H1 (cell line): Measurements from ENCODE around the gene SNX6. TPM values are rescaled to one million over a fixed set of nuclear protein-coding genes. Genes with fewer than 3 reads are reported as not detected.

Source experiments
- CTCF ChIA-PET: fragments of 300-600 bp; sonication (Branson Sonifier 250); formaldehyde crosslinking; loops from one replicate; lab custom pipeline; 2021; ENCODE audit not compliant: partially characterized antibody; lab: Charles Lee
- POLR2A ChIA-PET: fragments of 300-600 bp; sonication (Branson Sonifier 250); formaldehyde crosslinking; loops from one replicate; lab custom pipeline; 2021; ENCODE audit warnings: inconsistent platforms; ENCODE audit not compliant: partially characterized antibody; lab: Charles Lee
- DNase-seq, 2 experiments: peaks; one replicate each; pipeline versions ENCODE4 v3.0.0 to v3.0.0-alpha.2; 2010 to 2022; ENCODE audit warnings: low spot score in 2 of 2, low read depth in 1 of 2, mixed read lengths in 1 of 2
- FAIRE-seq: peaks from 2 replicates; lab custom pipeline; 2011; peaks lifted over from hg19 to GRCh38; lab: Jason Lieb, UNC
- H2AFZ ChIP-seq: 2 replicates; pipeline ENCODE4 v1.8.1; 2012; ENCODE audit warnings: low read length, inconsistent platforms
- H2AK5ac ChIP-seq: 2 replicates; pipeline ENCODE4 v1.6.1; 2013; ENCODE audit warnings: low read depth, low read length
- H2BK120ac ChIP-seq: replicated peaks from 2 replicates; pipeline ENCODE3; 2013; ENCODE audit warnings: low read depth, low read length, inconsistent platforms
- H2BK12ac ChIP-seq: 2 replicates; pipeline ENCODE4 v1.6.1; 2013; ENCODE audit warnings: low read depth, low read length
- H2BK15ac ChIP-seq: 2 replicates; pipeline ENCODE4 v1.6.1; 2013; ENCODE audit warnings: low read length
- H2BK20ac ChIP-seq: 2 replicates; pipeline ENCODE4 v1.6.1; 2013; ENCODE audit warnings: low read length
- H2BK5ac ChIP-seq: 2 replicates; pipeline ENCODE4 v1.6.1; 2013; ENCODE audit warnings: low read depth, low read length
- H3K14ac ChIP-seq: 2 replicates; pipeline ENCODE4 v1.6.1; 2013; ENCODE audit warnings: inconsistent platforms; ENCODE audit not compliant: insufficient read length
- H3K18ac ChIP-seq: 2 replicates; pipeline ENCODE4 v1.6.1; 2013; ENCODE audit warnings: low read length; ENCODE audit errors: extremely low read depth
- H3K23ac ChIP-seq: 2 replicates; pipeline ENCODE4 v1.6.1; 2013; ENCODE audit warnings: inconsistent platforms; ENCODE audit not compliant: insufficient read length
- H3K23me2 ChIP-seq: 2 replicates; pipeline ENCODE4 v1.6.1; 2013; ENCODE audit warnings: low read depth, low read length
- H3K27ac ChIP-seq: 2 replicates; pipeline ENCODE4 v1.6.1; 2011; ENCODE audit warnings: low read depth, low read length, inconsistent platforms
- H3K27me3 ChIP-seq, 4 experiments: replicated peaks in 1 of 4; 1 replicate in 1 of 4; 2 replicates in 3 of 4; pipeline versions ENCODE4 v1.6.1 to v1.8.1; 2011 to 2013; ENCODE audit warnings: low read length in 3 of 4, mild to moderate bottlenecking in 3 of 4, inconsistent platforms in 2 of 4, mixed read lengths in 2 of 4, moderate library complexity in 1 of 4; ENCODE audit not compliant: control insufficient read depth in 3 of 4, insufficient read depth in 3 of 4; ENCODE audit errors: extremely low read depth in 1 of 4
- H3K36me3 ChIP-seq, 4 experiments: 2 replicates each; pipeline versions ENCODE4 v1.6.1 to v1.8.1; 2011 to 2013; ENCODE audit warnings: mild to moderate bottlenecking in 4 of 4, low read length in 3 of 4, moderate library complexity in 2 of 4, control low read depth in 1 of 4, inconsistent platforms in 1 of 4; ENCODE audit not compliant: insufficient read depth in 4 of 4, control insufficient read depth in 2 of 4
- H3K4ac ChIP-seq: replicated peaks from 2 replicates; pipeline ENCODE3; 2013; ENCODE audit warnings: low read length, low read depth, mixed read lengths, inconsistent platforms; ENCODE audit not compliant: insufficient read length
- H3K4me1 ChIP-seq, 4 experiments: replicated peaks in 1 of 4; 1 replicate in 1 of 4; 2 replicates in 3 of 4; pipeline versions ENCODE4 v1.6.1 to v1.8.1; 2011 to 2013; ENCODE audit warnings: low read length in 3 of 4, inconsistent platforms in 2 of 4, mixed read lengths in 1 of 4; ENCODE audit not compliant: insufficient read depth in 4 of 4, control insufficient read depth in 3 of 4
- H3K4me2 ChIP-seq, 2 experiments: 2 replicates each; pipeline versions ENCODE4 v1.6.1 to v1.8.1; 2011 to 2013; ENCODE audit warnings: low read depth in 2 of 2, low read length in 2 of 2, control low read depth in 1 of 2, inconsistent platforms in 1 of 2, mild to moderate bottlenecking in 1 of 2; ENCODE audit not compliant: insufficient read depth in 1 of 2
- H3K4me3 ChIP-seq, 4 experiments: fragments of 200-600, 300-600 bp in 1 of 4; sonication (generic), shearing (Covaris generic), sonication (Bioruptor Twin) in 1 of 4; 2 replicates each; pipeline versions ENCODE4 v1.5.1 to v1.8.1; 2011 to 2016; ENCODE audit warnings: low read length in 4 of 4, low read depth in 3 of 4, control low read depth in 2 of 4, inconsistent platforms in 2 of 4, mild to moderate bottlenecking in 2 of 4, mixed read lengths in 1 of 4, moderate library complexity in 1 of 4; ENCODE audit not compliant: insufficient read depth in 2 of 4; ENCODE audit errors: extremely low read depth in 1 of 4
- H3K56ac ChIP-seq: replicated peaks from 2 replicates; pipeline ENCODE3; 2013; ENCODE audit warnings: low read depth, mild to moderate bottlenecking, mixed read lengths, low read length, inconsistent platforms; ENCODE audit not compliant: insufficient read length
- H3K79me1 ChIP-seq: 2 replicates; pipeline ENCODE4 v1.6.1; 2013; ENCODE audit warnings: low read depth, low read length, control low read depth
- H3K79me2 ChIP-seq, 2 experiments: 2 replicates each; pipeline versions ENCODE4 v1.6.1 to v1.8.1; 2012 to 2013; ENCODE audit warnings: low read length in 2 of 2, mild to moderate bottlenecking in 2 of 2, inconsistent platforms in 1 of 2; ENCODE audit not compliant: insufficient read depth in 2 of 2, control insufficient read depth in 1 of 2
- H3K9ac ChIP-seq, 4 experiments: replicated peaks in 1 of 4; 1 replicate in 1 of 4; 2 replicates in 3 of 4; pipeline versions ENCODE4 v1.6.1 to v1.8.1; 2011 to 2013; ENCODE audit warnings: low read depth in 3 of 4, low read length in 3 of 4, control low read depth in 2 of 4, mild to moderate bottlenecking in 2 of 4, moderate library complexity in 2 of 4, inconsistent platforms in 1 of 4; ENCODE audit errors: extremely low read depth in 1 of 4
- H3K9me3 ChIP-seq, 2 experiments: 2 replicates each; pipeline versions ENCODE4 v1.6.1 to v1.8.1; 2012 to 2013; ENCODE audit warnings: mild to moderate bottlenecking in 2 of 2, moderate library complexity in 2 of 2, control low read depth in 1 of 2, inconsistent platforms in 1 of 2, low read depth in 1 of 2, low read length in 1 of 2, mixed read lengths in 1 of 2; ENCODE audit not compliant: insufficient read depth in 2 of 2
- H4K20me1 ChIP-seq, 2 experiments: replicated peaks in 1 of 2; 2 replicates each; pipeline versions ENCODE3 to v1.8.1; 2011 to 2013; ENCODE audit warnings: inconsistent platforms in 2 of 2, low read length in 2 of 2, mild to moderate bottlenecking in 1 of 2; ENCODE audit not compliant: insufficient read depth in 2 of 2, control insufficient read depth in 1 of 2
- H4K5ac ChIP-seq: 2 replicates; pipeline ENCODE4 v1.6.1; 2013; ENCODE audit warnings: low read length, low read depth, mixed read lengths, inconsistent platforms; ENCODE audit not compliant: insufficient read length
- H4K8ac ChIP-seq: 2 replicates; pipeline ENCODE4 v1.8.0; 2013; ENCODE audit warnings: mild to moderate bottlenecking, moderate library complexity, low read length, inconsistent platforms; ENCODE audit not compliant: insufficient read depth; ENCODE audit errors: extremely low read depth
- H4K91ac ChIP-seq: replicated peaks from 2 replicates; pipeline ENCODE3; 2013; ENCODE audit warnings: low read length, mixed read lengths, inconsistent platforms; ENCODE audit not compliant: insufficient read length
- EZH2 ChIP-seq: fragments of 200-600 bp; sonication (generic); IDR thresholded peaks from 2 replicates; pipeline ENCODE4 v1.7.1; 2012; ENCODE audit warnings: low read depth, mild to moderate bottlenecking, moderate library complexity, low read length, inconsistent platforms; ENCODE audit not compliant: severe bottlenecking
- GABPA ChIP-seq: IDR thresholded peaks from 2 replicates; pipeline ENCODE4 v1.6.1; 2011; ENCODE audit warnings: mild to moderate bottlenecking, low read length, moderate library complexity, borderline replicate concordance; ENCODE audit not compliant: insufficient read depth
- GTF2F1 ChIP-seq: IDR thresholded peaks from 2 replicates; pipeline ENCODE4 v1.6.1; 2012; ENCODE audit warnings: low read depth, low read length, improper control_type of control experiment, borderline replicate concordance
- JUND ChIP-seq: IDR thresholded peaks from 2 replicates; pipeline ENCODE4 v1.6.1; 2011; ENCODE audit warnings: mild to moderate bottlenecking, improper control_type of control experiment, low read length
- POU5F1 ChIP-seq: IDR thresholded peaks from 2 replicates; pipeline ENCODE4 v1.6.1; 2011; ENCODE audit warnings: low read depth, mild to moderate bottlenecking, low read length, moderate library complexity
- SAP30 ChIP-seq: fragments of 300-600 bp; sonication (generic); IDR thresholded peaks from 2 replicates; pipeline ENCODE4 v1.7.1; 2012; ENCODE audit warnings: low read length, moderate library complexity, mild to moderate bottlenecking, inconsistent platforms; ENCODE audit not compliant: insufficient read depth, insufficient replicate concordance
- SIX5 ChIP-seq: IDR thresholded peaks from 2 replicates; pipeline ENCODE4 v1.6.1; 2011; ENCODE audit warnings: mild to moderate bottlenecking, low read depth, low read length
- SP2 ChIP-seq: IDR thresholded peaks from 2 replicates; pipeline ENCODE4 v1.6.1; 2012; ENCODE audit warnings: mild to moderate bottlenecking, low read length, inconsistent platforms
- TAF1 ChIP-seq: IDR thresholded peaks from 2 replicates; pipeline ENCODE4 v1.6.1; 2011; ENCODE audit warnings: mild to moderate bottlenecking, low read depth, low read length
- TBP ChIP-seq: IDR thresholded peaks from 2 replicates; pipeline ENCODE4 v1.6.1; 2011; ENCODE audit warnings: low read depth, low read length, improper control_type of control experiment
- TEAD4 ChIP-seq: IDR thresholded peaks from 2 replicates; pipeline ENCODE4 v1.6.1; 2012; ENCODE audit warnings: low read depth, low read length, inconsistent platforms, mixed read lengths
- WGBS, 2 experiments: shearing (Covaris generic) in 1 of 2; methylation state at CpG; one replicate each; pipeline versions ENCODE4 v1.1.6 to v1.1.7; 2013 to 2015; ENCODE audit warnings: low lambda C conversion rate in 2 of 2, mixed read lengths in 2 of 2, inconsistent platforms in 1 of 2, low coverage in 1 of 2, missing lambda C conversion rate in 1 of 2; ENCODE audit not compliant: insufficient replicate concordance in 2 of 2, insufficient coverage in 1 of 2, insufficient read length in 1 of 2; ENCODE audit errors: extremely low coverage in 1 of 2, missing lambda C conversion rate in 1 of 2; 5-methylcytosine and 5-hydroxymethylcytosine counted together
- polyA plus RNA-seq, 7 experiments: library from polyadenylated mRNA; depleted of rRNA in 3 of 7; stranded (reverse) in 5 of 7; unstranded in 2 of 7; fragments of >200 nt in 5 of 7; fragments of 200-250 nt in 2 of 7; gene quantifications; 1 replicate in 5 of 7; 2 replicates in 1 of 7; 4 replicates in 1 of 7; pipeline versions ENCODE4 v1.2.1 to v1.2.3, GENCODE V29; 2011 to 2013; ENCODE audit warnings: missing spikeins in 2 of 7, mixed read lengths in 2 of 7
- total RNA-seq: library from RNA; stranded (reverse); fragmentation: NEBNext Ultra II Directional; extraction: Animal tissue kit (Norgen Biotek cat#: 25700); gene quantifications from 2 replicates; pipeline ENCODE4 v1.2.1, GENCODE V29; 2021
- TF ChIP-seq, protein P1 (sequence below), 3 experiments: IDR thresholded peaks; 1 replicate in 2 of 3; 2 replicates in 1 of 3; pipeline versions ENCODE4 v1.5.1 to v1.6.1; 2011; ENCODE audit warnings: low read length in 3 of 3, mild to moderate bottlenecking in 3 of 3, inconsistent platforms in 2 of 3, low read depth in 1 of 3, moderate library complexity in 1 of 3; ENCODE audit not compliant: insufficient read depth in 1 of 3; ENCODE audit errors: control extremely low read depth in 1 of 3

The SNX6 gene
- total and polyA plus RNA-seq, 2 of the 8 experiments (the other 6 are each of a cell fraction or from before 2014, with no cell fraction given) = 53.4 to 71.1 TPM

- no peak for FAIRE-seq
- Histone ChIP-seq H3K79me1 (0 out of 2 replicates have a peak, but pooled peaks cover 2% of the 10 kb centered on the region), H2BK5ac (no peak overlapping the region), H3K36me3 (peaks cover 12 to 68% (median 48%) of the 10 kb centered on the region in 4 experiments), H4K91ac (no peak overlapping the region), H3K27me3 (no peaks in the 10 kb centered on the region), H4K5ac (no peak overlapping the region), H3K23me2 (no peaks in the 10 kb centered on the region), H4K8ac (no peak overlapping the region), H3K4me1 (no peaks in the 10 kb centered on the region), H3K23ac (no peak overlapping the region), H3K4me2 (no peak overlapping the region), H2BK120ac (no peak overlapping the region), H3K14ac (no peak overlapping the region), H3K56ac (no peak overlapping the region), H2AFZ (no peak overlapping the region), H2BK15ac (no peak overlapping the region), H3K9me3 (no peaks in the 10 kb centered on the region), H3K4ac (no peak overlapping the region), H3K79me2 (no peaks in the 10 kb centered on the region), H2AK5ac (no peak overlapping the region), H2BK12ac (no peak overlapping the region), H3K4me3 (no peak overlapping the region), H4K20me1 (peaks cover 0 to 1% of the 10 kb centered on the region in 2 experiments), H3K18ac (no peak overlapping the region), H3K27ac (no peak overlapping the region), H3K9ac (no peak overlapping the region), H2BK20ac (no peak overlapping the region)
- DNase-seq = no peak
- ChIA-PET CTCF (no interaction called here), POLR2A (no interaction called here)
- 96% methylated on average over 3 of the region's 3 CpGs; no CpG with 5 or more reads in 1 of the 2 experiments for WGBS, 2 experiments
- TF ChIP-seq EZH2 (no peak), JUND (no peak), GABPA (no peak), SP2 (no peak), SAP30 (no peak), TEAD4 (no peak), GTF2F1 (no peak), SIX5 (no peak), TBP (no peak), POU5F1 (no peak), TAF1 (no peak)
- TF ChIP-seq, protein P1, sequence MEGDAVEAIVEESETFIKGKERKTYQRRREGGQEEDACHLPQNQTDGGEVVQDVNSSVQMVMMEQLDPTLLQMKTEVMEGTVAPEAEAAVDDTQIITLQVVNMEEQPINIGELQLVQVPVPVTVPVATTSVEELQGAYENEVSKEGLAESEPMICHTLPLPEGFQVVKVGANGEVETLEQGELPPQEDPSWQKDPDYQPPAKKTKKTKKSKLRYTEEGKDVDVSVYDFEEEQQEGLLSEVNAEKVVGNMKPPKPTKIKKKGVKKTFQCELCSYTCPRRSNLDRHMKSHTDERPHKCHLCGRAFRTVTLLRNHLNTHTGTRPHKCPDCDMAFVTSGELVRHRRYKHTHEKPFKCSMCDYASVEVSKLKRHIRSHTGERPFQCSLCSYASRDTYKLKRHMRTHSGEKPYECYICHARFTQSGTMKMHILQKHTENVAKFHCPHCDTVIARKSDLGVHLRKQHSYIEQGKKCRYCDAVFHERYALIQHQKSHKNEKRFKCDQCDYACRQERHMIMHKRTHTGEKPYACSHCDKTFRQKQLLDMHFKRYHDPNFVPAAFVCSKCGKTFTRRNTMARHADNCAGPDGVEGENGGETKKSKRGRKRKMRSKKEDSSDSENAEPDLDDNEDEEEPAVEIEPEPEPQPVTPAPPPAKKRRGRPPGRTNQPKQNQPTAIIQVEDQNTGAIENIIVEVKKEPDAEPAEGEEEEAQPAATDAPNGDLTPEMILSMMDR (IDR thresholded peaks at IDR 0.05; ENCODE audit: control extremely low read depth in 1 of 3, insufficient read depth in 1 of 3, low read depth in 1 of 3, low read length in 3 of 3) = no peak
Measured at GRCh38 chr14:34596891-34597290, 33.1 kb downstream of the SNX6 start.
